ENCODE measurements around the gene DLK1.

The DLK1 gene

GRCh38 chr14:100692859-100693558 is 33.7 kb upstream of the DLK1 start:
- H3K27ac ChIP-seq = peak overlapping the region; percentile 91
- peak; percentile 91 for DNase-seq (ENCODE audit: low read depth, low spot score)

- peak overlapping the region; percentile 91 for H3K27ac ChIP-seq
Measured at GRCh38 chr14:100693877-100694578, 32.7 kb upstream of the DLK1 start.

GRCh38 chr14:100694579-100695422 is 31.9 kb upstream of the DLK1 start:
- no peak for DNase-seq (ENCODE audit: low read depth, low spot score)
- no peak overlapping the region for H3K27ac ChIP-seq

More at GRCh38 chr14:100693877-100694578, 32.7 kb upstream of the DLK1 start:
- DNase-seq (ENCODE audit: low read depth, low spot score) = no peak

- DNase-seq (ENCODE audit: low read depth, low spot score) = no peak
- no peak overlapping the region for H3K27ac ChIP-seq
Measured at GRCh38 chr14:100695423-100695738, 31.3 kb upstream of the DLK1 start.

GRCh38 chr14:100696008-100696407 is 30.7 kb upstream of the DLK1 start:
- DNase-seq (ENCODE audit: low read depth, low spot score) = no peak

GRCh38 chr14:100696590-100696989 is 30.1 kb upstream of the DLK1 start:
- DNase-seq (ENCODE audit: low read depth, low spot score) = no peak
- H3K27ac ChIP-seq = no peak overlapping the region

More at GRCh38 chr14:100696008-100696407, 30.7 kb upstream of the DLK1 start:
- no peak overlapping the region for H3K27ac ChIP-seq

- H3K27ac ChIP-seq = no peak overlapping the region
- no peak for DNase-seq (ENCODE audit: low read depth, low spot score)
Measured at GRCh38 chr14:100698066-100698465, 28.6 kb upstream of the DLK1 start.

GRCh38 chr14:100698666-100699448 is 27.8 kb upstream of the DLK1 start:
- DNase-seq (ENCODE audit: low read depth, low spot score) = no peak
- H3K27ac ChIP-seq = no peak overlapping the region

- DNase-seq (ENCODE audit: low read depth, low spot score) = no peak
- no peak overlapping the region for H3K27ac ChIP-seq
Measured at GRCh38 chr14:100701314-100701713, 25.4 kb upstream of the DLK1 start.

GRCh38 chr14:100702590-100702989 is 24.1 kb upstream of the DLK1 start:
- H3K27ac ChIP-seq = no peak overlapping the region
- DNase-seq (ENCODE audit: low read depth, low spot score) = no peak

- DNase-seq (ENCODE audit: low read depth, low spot score) = no peak
- no peak overlapping the region for H3K27ac ChIP-seq
Measured at GRCh38 chr14:100703386-100704220, 23.1 kb upstream of the DLK1 start.

GRCh38 chr14:100706200-100706599 is 20.5 kb upstream of the DLK1 start:
- no peak for DNase-seq (ENCODE audit: low read depth, low spot score)

GRCh38 chr14:100706860-100707259 is 19.8 kb upstream of the DLK1 start:
- no peak overlapping the region for H3K27ac ChIP-seq
- no peak for DNase-seq (ENCODE audit: low read depth, low spot score)

More at GRCh38 chr14:100706200-100706599, 20.5 kb upstream of the DLK1 start:
- no peak overlapping the region for H3K27ac ChIP-seq

GRCh38 chr14:100708425-100709288 is 18.0 kb upstream of the DLK1 start:
- DNase-seq (ENCODE audit: low read depth, low spot score) = no peak
- no peak overlapping the region for H3K27ac ChIP-seq

GRCh38 chr14:100709289-100710284 is 17.1 kb upstream of the DLK1 start:
- no peak overlapping the region for H3K27ac ChIP-seq
- DNase-seq (ENCODE audit: low read depth, low spot score) = no peak

GRCh38 chr14:100710391-100710790 is 16.3 kb upstream of the DLK1 start:
- no peak for DNase-seq (ENCODE audit: low read depth, low spot score)
- H3K27ac ChIP-seq = no peak overlapping the region

GRCh38 chr14:100710826-100711462 is 15.7 kb upstream of the DLK1 start:
- DNase-seq (ENCODE audit: low read depth, low spot score) = no peak
- no peak overlapping the region for H3K27ac ChIP-seq
